HG03432 (cell line): ENCODE results near the gene SLC8B1.

ENCODE experiments used
- ATAC-seq: cut with Tn5 transposase; IDR thresholded peaks from one replicate; pipeline ENCODE4 v1.9.1; 2021; ENCODE audit warnings: mild to moderate bottlenecking, moderate library complexity; ENCODE audit not compliant: unreplicated experiment

SLC8B1 gene

GRCh38 chr12:113296557-113297213 is 38.2 kb downstream of the SLC8B1 start:
- no peak for ATAC-seq

- no peak for ATAC-seq
Observed at GRCh38 chr12:113295886-113296556, 38.9 kb downstream of the SLC8B1 start.

GRCh38 chr12:113293100-113293499 is 41.8 kb downstream of the SLC8B1 start:
- no peak for ATAC-seq

- ATAC-seq = no peak
Observed at GRCh38 chr12:113292547-113292946, 42.4 kb downstream of the SLC8B1 start.

- no peak for ATAC-seq
Observed at GRCh38 chr12:113292091-113292490, 42.8 kb downstream of the SLC8B1 start.

GRCh38 chr12:113291586-113291985 is 43.3 kb downstream of the SLC8B1 start:
- no peak for ATAC-seq

- no peak for ATAC-seq
Observed at GRCh38 chr12:113290506-113290905, 44.4 kb downstream of the SLC8B1 start.

- no peak for ATAC-seq
Observed at GRCh38 chr12:113289361-113289760, 45.5 kb downstream of the SLC8B1 start.

- ATAC-seq = no peak
Observed at GRCh38 chr12:113287899-113288282, 47.0 kb downstream of the SLC8B1 start.

- no peak for ATAC-seq
Observed at GRCh38 chr12:113287146-113287898, 47.6 kb downstream of the SLC8B1 start.

- ATAC-seq = no peak
Observed at GRCh38 chr12:113286712-113287111, 48.2 kb downstream of the SLC8B1 start.

- ATAC-seq = no peak
Observed at GRCh38 chr12:113285679-113286610, 49.0 kb downstream of the SLC8B1 start.

- no peak for ATAC-seq
Observed at GRCh38 chr12:113284751-113285150, 50.2 kb downstream of the SLC8B1 start.

GRCh38 chr12:113278633-113279032 is 56.3 kb downstream of the SLC8B1 start:
- no peak for ATAC-seq

GRCh38 chr12:113278141-113278540 is 56.8 kb downstream of the SLC8B1 start:
- no peak for ATAC-seq

- ATAC-seq = no peak
Observed at GRCh38 chr12:113277511-113277910, 57.4 kb downstream of the SLC8B1 start.

GRCh38 chr12:113276946-113277500 is 57.9 kb downstream of the SLC8B1 start:
- no peak for ATAC-seq

GRCh38 chr12:113276306-113276705 is 58.6 kb downstream of the SLC8B1 start:
- no peak for ATAC-seq

- ATAC-seq = no peak
Observed at GRCh38 chr12:113274848-113275247, 60.1 kb downstream of the SLC8B1 start.

GRCh38 chr12:113273053-113273725 is 61.7 kb downstream of the SLC8B1 start:
- no peak for ATAC-seq
